ENCODE results near the gene MBLAC1.

MBLAC1 gene

DNA sequence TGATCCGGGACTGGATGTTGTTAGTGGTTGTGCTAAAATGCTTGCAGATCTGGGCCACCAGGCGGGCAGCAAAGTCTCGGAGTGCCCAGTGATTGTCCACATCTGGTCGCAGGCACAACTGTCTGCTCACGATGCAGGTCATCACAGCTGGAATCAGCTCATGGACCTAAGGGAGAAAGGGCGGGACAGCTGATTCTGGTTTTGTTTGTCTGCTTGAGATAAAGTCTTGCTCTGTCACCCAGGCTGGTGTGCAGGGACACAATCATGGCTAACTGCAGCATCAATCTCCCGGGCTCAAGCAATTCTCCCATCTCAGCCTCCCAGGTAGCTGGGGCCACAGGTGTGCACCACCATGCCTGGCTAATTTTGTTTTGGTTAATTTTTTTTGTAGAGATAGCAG is 15.6 kb upstream of the MBLAC1 start:
- H3K4me3 ChIP-seq: no peak overlapping the region
- intact Hi-C loops (cut with DNase I; ENCODE audit: low total_unique reads): no loop called here
- H3K9me3 ChIP-seq: no peaks in the 10 kb centered on the region
- TF ChIP-seq, protein P1, sequence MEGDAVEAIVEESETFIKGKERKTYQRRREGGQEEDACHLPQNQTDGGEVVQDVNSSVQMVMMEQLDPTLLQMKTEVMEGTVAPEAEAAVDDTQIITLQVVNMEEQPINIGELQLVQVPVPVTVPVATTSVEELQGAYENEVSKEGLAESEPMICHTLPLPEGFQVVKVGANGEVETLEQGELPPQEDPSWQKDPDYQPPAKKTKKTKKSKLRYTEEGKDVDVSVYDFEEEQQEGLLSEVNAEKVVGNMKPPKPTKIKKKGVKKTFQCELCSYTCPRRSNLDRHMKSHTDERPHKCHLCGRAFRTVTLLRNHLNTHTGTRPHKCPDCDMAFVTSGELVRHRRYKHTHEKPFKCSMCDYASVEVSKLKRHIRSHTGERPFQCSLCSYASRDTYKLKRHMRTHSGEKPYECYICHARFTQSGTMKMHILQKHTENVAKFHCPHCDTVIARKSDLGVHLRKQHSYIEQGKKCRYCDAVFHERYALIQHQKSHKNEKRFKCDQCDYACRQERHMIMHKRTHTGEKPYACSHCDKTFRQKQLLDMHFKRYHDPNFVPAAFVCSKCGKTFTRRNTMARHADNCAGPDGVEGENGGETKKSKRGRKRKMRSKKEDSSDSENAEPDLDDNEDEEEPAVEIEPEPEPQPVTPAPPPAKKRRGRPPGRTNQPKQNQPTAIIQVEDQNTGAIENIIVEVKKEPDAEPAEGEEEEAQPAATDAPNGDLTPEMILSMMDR (IDR thresholded peaks at IDR 0.05): no peak
- H3K27me3 ChIP-seq: no peaks in the 10 kb centered on the region
- no peak for DNase-seq
- no peaks in the 10 kb centered on the region for H3K4me1 ChIP-seq
- H3K27ac ChIP-seq: no peak overlapping the region
- H3K36me3 ChIP-seq: peaks cover 33 to 89% (median 64%) of the 10 kb centered on the region in 3 donors

DNA sequence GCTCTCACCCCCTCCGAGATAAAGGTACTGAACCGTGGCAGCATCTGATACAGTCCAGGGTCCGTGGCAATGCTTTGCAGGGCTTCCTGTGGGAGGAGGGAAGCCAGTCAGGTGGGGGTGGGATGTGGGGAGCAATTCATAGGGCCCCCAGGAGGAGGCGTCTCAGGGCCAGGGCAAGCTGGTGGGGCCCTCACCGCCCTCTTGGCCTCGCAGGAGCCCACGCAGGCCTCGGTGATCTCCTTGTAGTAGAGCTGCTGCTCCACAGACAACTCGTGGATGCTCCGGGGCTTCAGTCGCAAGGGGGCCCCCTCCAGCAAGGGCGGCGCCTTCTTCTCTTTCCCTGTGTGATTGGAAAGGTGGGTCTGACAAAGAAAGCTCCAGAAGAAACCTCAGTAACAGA is 14.9 kb upstream of the MBLAC1 start:
- TF ChIP-seq, protein P1 (IDR thresholded peaks at IDR 0.05): no peak
- peaks cover 27 to 81% (median 58%) of the 10 kb centered on the region in 3 donors for H3K36me3 ChIP-seq
- no peaks in the 10 kb centered on the region for H3K4me1 ChIP-seq
- no peak overlapping the region for H3K4me3 ChIP-seq
- intact Hi-C loops (cut with DNase I; ENCODE audit: low total_unique reads): no loop called here
- no peaks in the 10 kb centered on the region for H3K9me3 ChIP-seq
- H3K27ac ChIP-seq: no peak overlapping the region
- no peak for DNase-seq
- H3K27me3 ChIP-seq: no peaks in the 10 kb centered on the region

DNA sequence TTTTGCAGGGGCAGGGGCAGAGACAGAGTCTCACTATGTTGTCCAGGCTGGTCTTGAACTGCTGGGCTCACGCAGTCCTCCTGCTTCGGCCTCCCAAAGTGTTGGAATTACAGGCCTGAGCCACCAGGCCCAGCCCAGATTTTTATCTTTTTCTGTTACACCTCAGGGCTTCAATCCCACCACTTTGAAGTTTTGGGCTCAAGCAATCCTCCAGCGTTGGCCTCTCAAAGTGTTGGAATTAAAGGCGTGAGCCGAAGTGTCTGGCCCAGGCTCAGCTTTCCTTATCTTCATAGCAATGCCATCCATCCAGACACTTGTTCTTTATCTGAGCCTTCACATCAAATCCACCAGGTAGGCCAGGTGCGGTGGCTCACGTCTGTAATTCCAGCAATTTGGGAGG is 11.7 kb upstream of the MBLAC1 start:
- peaks cover 0 to 13% (median 8%) of the 10 kb centered on the region in 4 donors for H3K4me1 ChIP-seq
- no peak overlapping the region for H3K27ac ChIP-seq
- no peaks in the 10 kb centered on the region for H3K27me3 ChIP-seq
- TF ChIP-seq, protein P1 (IDR thresholded peaks at IDR 0.05): no peak
- no peaks in the 10 kb centered on the region for H3K9me3 ChIP-seq
- DNase-seq: no peak
- peaks cover 22 to 50% (median 39%) of the 10 kb centered on the region in 3 donors for H3K36me3 ChIP-seq
- H3K4me3 ChIP-seq: no peak overlapping the region
- intact Hi-C loops (cut with DNase I; ENCODE audit: low total_unique reads): no loop called here

DNA sequence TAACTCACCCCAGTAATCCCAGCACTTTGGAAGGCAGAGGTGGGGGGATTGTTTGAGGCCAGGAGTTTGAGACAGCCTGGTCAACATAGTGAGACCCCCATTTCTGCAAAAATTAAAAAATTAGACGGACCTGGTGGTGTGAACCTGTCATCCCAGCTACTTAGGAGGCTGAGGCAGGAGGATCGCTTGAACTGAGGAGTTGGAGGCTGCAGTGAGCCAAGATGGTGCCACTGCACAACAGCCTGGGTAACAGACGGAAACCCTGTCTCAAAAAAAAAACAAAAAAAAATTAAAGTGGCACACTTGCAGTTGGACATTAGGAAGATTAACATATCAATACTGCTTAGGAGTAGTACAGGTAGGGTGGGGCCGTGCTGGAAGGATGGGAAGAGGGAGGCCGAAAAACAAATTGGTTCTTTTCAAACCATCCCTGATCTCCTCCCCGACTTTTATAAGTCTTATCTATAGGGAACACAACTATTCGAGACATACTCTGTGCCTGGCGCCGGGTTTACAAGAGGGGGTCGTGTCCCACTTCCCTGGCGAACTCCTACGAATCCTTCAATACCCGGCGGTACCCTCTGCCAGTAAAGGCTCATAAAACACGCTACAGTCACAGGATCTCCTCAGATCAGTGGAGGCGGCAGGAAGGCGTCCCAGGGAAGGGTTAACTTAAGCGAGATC is 8.2 kb upstream of the MBLAC1 start:
- H3K27ac ChIP-seq: peak overlapping the region; percentile 83 to 84
- peaks cover 6 to 31% (median 6%) of the 10 kb centered on the region in 3 donors for H3K36me3 ChIP-seq
- TF ChIP-seq, protein P1 (IDR thresholded peaks at IDR 0.05): no peak
- intact Hi-C loops (cut with DNase I; ENCODE audit: low total_unique reads): no loop called here
- peak overlapping the region; percentile 67 to 72 for H3K4me3 ChIP-seq
- no peaks in the 10 kb centered on the region for H3K9me3 ChIP-seq
- DNase-seq: no peak
- peaks cover 0 to 27% (median 16%) of the 10 kb centered on the region in 4 donors for H3K4me1 ChIP-seq
- H3K27me3 ChIP-seq: no peaks in the 10 kb centered on the region

DNA sequence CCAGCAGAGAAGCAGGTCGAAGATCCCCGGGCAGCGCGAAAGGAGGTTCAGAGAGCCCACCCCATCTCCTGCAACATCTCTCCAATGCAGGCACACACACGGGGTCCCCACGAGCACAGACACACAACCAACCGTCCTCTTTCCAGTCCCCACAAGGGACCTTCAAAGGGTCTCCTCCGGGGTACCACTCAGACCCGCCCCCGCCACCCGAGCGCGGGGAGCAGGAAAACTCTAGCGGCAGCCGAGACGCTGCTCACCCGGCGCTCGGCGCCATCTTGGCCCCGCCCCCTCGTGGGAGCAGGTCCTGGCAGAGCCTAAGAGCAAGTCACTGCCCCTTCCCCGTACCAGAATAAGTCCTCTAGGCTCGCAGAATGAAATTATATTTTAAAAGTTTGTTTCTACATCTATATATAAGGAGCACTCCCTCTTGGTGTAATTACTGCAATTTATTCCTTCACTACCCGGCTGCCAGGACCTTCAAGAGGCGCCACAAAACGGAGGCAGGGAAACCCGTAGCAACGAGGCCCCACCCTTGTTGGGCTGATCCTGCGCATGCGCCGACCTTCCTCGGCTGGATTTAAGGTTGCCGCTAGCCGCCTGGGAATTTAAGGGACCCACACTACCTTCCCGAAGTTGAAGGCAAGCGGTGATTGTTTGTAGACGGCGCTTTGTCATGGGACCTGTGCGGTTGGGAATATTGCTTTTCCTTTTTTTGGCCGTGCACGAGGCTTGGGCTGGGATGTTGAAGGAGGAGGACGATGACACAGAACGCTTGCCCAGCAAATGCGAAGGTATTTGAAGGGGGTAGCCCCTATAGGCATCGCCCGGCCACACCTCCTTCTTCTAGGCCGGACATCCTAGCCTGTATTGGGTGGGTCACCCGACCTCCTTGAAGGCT is 7.4 kb upstream of the MBLAC1 start, which contains the start of the genes CNPY4 and TAF6:
CNPY4 (plus strand) TSS at position 563 of the 898 bp plus-strand sequence; CDS start at position 674, 111 bp downstream.
TAF6 (minus strand) TSS at position 287 of the 898 bp plus-strand sequence. CDS start 5,149 bp downstream, outside the sequence.
- TF ChIP-seq, protein P1 (IDR thresholded peaks at IDR 0.05): peak in 1 of 2 experiments; percentile 30
- Histone ChIP-seq H3K9me3 (no peaks in the 10 kb centered on the region), H3K4me3 (peak within 1 kb of the TSS; percentile 67 to 72), H3K27ac (peak within 1 kb of the TSS; percentile 83 to 84), H3K4me1 (peaks cover 0 to 27% (median 16%) of the 10 kb centered on the region in 4 donors), H3K36me3 (peaks cover 0 to 30% (median 4%) of the 10 kb centered on the region in 3 donors), H3K27me3 (no peaks in the 10 kb centered on the region)
- intact Hi-C loops (cut with DNase I; ENCODE audit: low total_unique reads): no loop called here
- DNase-seq: peak; percentile 94 to 97
